Caco-2 (cell line): Measurements from ENCODE around the gene BCR. TPM values are rescaled to one million over a fixed set of nuclear protein-coding genes. Genes with fewer than 3 reads are reported as not detected.

Experiments
- Bru-seq: library from RNA; stranded (reverse); fragments of 400-500 nt; gene quantifications from one replicate; lab custom pipeline; 2021; lab: Mats Ljungman, UMichigan
- BruChase-seq, 2 experiments: library from RNA; stranded (reverse); fragments of 400-500 nt; gene quantifications; one replicate each; lab custom pipeline; 2021; lab: Mats Ljungman, UMichigan
- BruUV-seq: library from RNA; stranded (reverse); fragments of 400-500 nt; replicated peaks from 2 replicates; lab custom pipeline; 2021; lab: Mats Ljungman, UMichigan
- CTCF ChIA-PET: fragments of 300-600 bp; sonication (Branson Sonifier 250); formaldehyde crosslinking; loops from one replicate; lab custom pipeline; 2022; ENCODE audit warnings: antibody characterized with exemption; lab: Charles Lee
- POLR2A ChIA-PET: fragments of 300-600 bp; sonication (Branson Sonifier 250); formaldehyde crosslinking; loops from one replicate; lab custom pipeline; 2022; ENCODE audit warnings: antibody characterized with exemption; lab: Charles Lee
- DNase-seq, 2 experiments: peaks; one replicate each; pipeline versions ENCODE4 v3.0.0 to v3.0.0-alpha.2; 2020 to 2022
- H3K27me3 ChIP-seq: replicated peaks from 2 replicates; pipeline ENCODE4 v1.6.0; 2011; ENCODE audit warnings: low read length; ENCODE audit not compliant: control insufficient read depth, insufficient read depth
- H3K36me3 ChIP-seq: 2 replicates; pipeline ENCODE4 v1.5.1; 2011; ENCODE audit warnings: low read length; ENCODE audit not compliant: control insufficient read depth, insufficient read depth
- H3K4me1 ChIP-seq: fragments of 250-450 bp; sonication (Bioruptor Pico); 2 replicates; pipeline ENCODE4 v1.5.1; 2020; ENCODE audit warnings: mild to moderate bottlenecking
- H3K4me3 ChIP-seq: 2 replicates; pipeline ENCODE4 v1.5.1; 2011; ENCODE audit warnings: low read depth, mild to moderate bottlenecking, control low read depth, low read length
- H3K9me3 ChIP-seq: fragments of 250-450 bp; sonication (Bioruptor Pico); 2 replicates; pipeline ENCODE4 v1.5.1; 2020; ENCODE audit warnings: mild to moderate bottlenecking, moderate library complexity
- H3K27ac Mint-ChIP-seq: one replicate; pipeline ENCODE4 v1.8.0; 2022; ENCODE audit warnings: mixed read lengths; ENCODE audit not compliant: unreplicated experiment
- H3K27me3 Mint-ChIP-seq: one replicate; pipeline ENCODE4 v1.8.0; 2022; ENCODE audit warnings: mixed read lengths; ENCODE audit not compliant: insufficient read depth, unreplicated experiment
- H3K36me3 Mint-ChIP-seq: one replicate; pipeline ENCODE4 v1.8.0; 2022; ENCODE audit warnings: mild to moderate bottlenecking, mixed read lengths; ENCODE audit not compliant: insufficient read depth, unreplicated experiment
- H3K4me1 Mint-ChIP-seq: one replicate; pipeline ENCODE4 v1.8.0; 2022; ENCODE audit warnings: low read depth, mixed read lengths; ENCODE audit not compliant: unreplicated experiment
- H3K4me3 Mint-ChIP-seq: one replicate; pipeline ENCODE4 v1.8.0; 2022; ENCODE audit warnings: mild to moderate bottlenecking, moderate library complexity, mixed read lengths; ENCODE audit not compliant: unreplicated experiment
- H3K9me3 Mint-ChIP-seq: one replicate; pipeline ENCODE4 v1.8.0; 2022; ENCODE audit warnings: mixed read lengths; ENCODE audit not compliant: unreplicated experiment
- intact Hi-C: fragments of 100-400 bp; cut with micrococcal nuclease; formaldehyde crosslinking; loops from one replicate; pipeline ENCODE4 v1.10.0; 2022; ENCODE audit not compliant: unreplicated experiment
- long read RNA-seq: library from polyadenylated mRNA; stranded (forward); transcript quantifications from one replicate; pipeline ENCODE4 v2.0.0, GENCODE V29; 2022
- total RNA-seq: library from RNA; stranded (reverse); gene quantifications from 2 replicates; pipeline ENCODE4 v1.2.3, GENCODE V29; 2022
- TF ChIP-seq, protein P1 (sequence below), 2 experiments: fragments of 200-600 bp in 1 of 2; IDR thresholded peaks; 1 replicate in 1 of 2; 2 replicates in 1 of 2; pipeline versions ENCODE4 v1.5.1 to v1.8.0; 2011 to 2022; ENCODE audit warnings: antibody characterized with exemption in 1 of 2, control low read depth in 1 of 2, inconsistent platforms in 1 of 2, low read depth in 1 of 2, low read length in 1 of 2, mild to moderate bottlenecking in 1 of 2, moderate library complexity in 1 of 2; ENCODE audit not compliant: insufficient read depth in 1 of 2, severe bottlenecking in 1 of 2, unreplicated experiment in 1 of 2

The BCR gene
- total RNA-seq, result 74.1 and 87.4 TPM in 2 replicates
- Bru-seq, nascent RNA, result percentile 74 among the genes with signal in this experiment
- BruChase-seq, experiment 1, labeled RNA remaining after a 2-hour chase, result percentile 68 among the genes with signal in this experiment
- percentile 74 among the genes with signal in this experiment for BruChase-seq, experiment 2, labeled RNA remaining after a 6-hour chase
- long read RNA-seq, full-length matches to known transcripts, result 37 of 76 reads
- long read RNA-seq, partial matches to known transcripts, result 21 of 76 reads
- long read RNA-seq, other reads (novel, unspliced or antisense), result 18 of 76 reads

GRCh38 chr22:23180301-23180892 is at the start of gene BCR:
TSS of gene BCR (plus strand) at chr22:23180509. CDS start at chr22:23180961, 452 bp downstream.
- peaks cover 15% of the 10 kb centered on the region for H3K36me3 Mint-ChIP-seq
- DNase-seq, result peak; percentile 55 to 74
- CTCF ChIA-PET, result interaction anchor here (0.6 to 5.8 kb wide), 6 partner anchors 32 to 205 kb away, joined by 3 to 57 read pairs (median 4); no protein-coding TSS in a partner anchor
- intact Hi-C loops, result no loop called here
- no peaks in the 10 kb centered on the region for H3K27me3 Mint-ChIP-seq
- H3K4me3 Mint-ChIP-seq, result peak within 1 kb of the TSS; percentile 77
- Histone ChIP-seq H3K36me3 (0 out of 2 replicates have a peak, but pooled peaks cover 2% of the 10 kb centered on the region), H3K9me3 (peaks cover 12% of the 10 kb centered on the region), H3K27me3 (no peaks in the 10 kb centered on the region), H3K4me3 (peak within 1 kb of the TSS; percentile 96), H3K4me1 (peaks cover 43% of the 10 kb centered on the region)
- POLR2A ChIA-PET, result interaction anchor here (0.6 to 1.4 kb wide), 2 partner anchors 63 to 80 kb away, joined by 3 to 4 read pairs; no protein-coding TSS in a partner anchor
- peaks cover 17% of the 10 kb centered on the region for H3K9me3 Mint-ChIP-seq
- peaks cover 22% of the 10 kb centered on the region for H3K4me1 Mint-ChIP-seq
- no TSS peak for BruUV-seq
- H3K27ac Mint-ChIP-seq, result peak within 1 kb of the TSS; percentile 63
- TF ChIP-seq, protein P1, sequence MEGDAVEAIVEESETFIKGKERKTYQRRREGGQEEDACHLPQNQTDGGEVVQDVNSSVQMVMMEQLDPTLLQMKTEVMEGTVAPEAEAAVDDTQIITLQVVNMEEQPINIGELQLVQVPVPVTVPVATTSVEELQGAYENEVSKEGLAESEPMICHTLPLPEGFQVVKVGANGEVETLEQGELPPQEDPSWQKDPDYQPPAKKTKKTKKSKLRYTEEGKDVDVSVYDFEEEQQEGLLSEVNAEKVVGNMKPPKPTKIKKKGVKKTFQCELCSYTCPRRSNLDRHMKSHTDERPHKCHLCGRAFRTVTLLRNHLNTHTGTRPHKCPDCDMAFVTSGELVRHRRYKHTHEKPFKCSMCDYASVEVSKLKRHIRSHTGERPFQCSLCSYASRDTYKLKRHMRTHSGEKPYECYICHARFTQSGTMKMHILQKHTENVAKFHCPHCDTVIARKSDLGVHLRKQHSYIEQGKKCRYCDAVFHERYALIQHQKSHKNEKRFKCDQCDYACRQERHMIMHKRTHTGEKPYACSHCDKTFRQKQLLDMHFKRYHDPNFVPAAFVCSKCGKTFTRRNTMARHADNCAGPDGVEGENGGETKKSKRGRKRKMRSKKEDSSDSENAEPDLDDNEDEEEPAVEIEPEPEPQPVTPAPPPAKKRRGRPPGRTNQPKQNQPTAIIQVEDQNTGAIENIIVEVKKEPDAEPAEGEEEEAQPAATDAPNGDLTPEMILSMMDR (IDR thresholded peaks at IDR 0.05; ENCODE audit: insufficient read depth in 1 of 2, low read depth in 1 of 2, low read length in 1 of 2, severe bottlenecking in 1 of 2, unreplicated experiment in 1 of 2), result no peak

DNA sequence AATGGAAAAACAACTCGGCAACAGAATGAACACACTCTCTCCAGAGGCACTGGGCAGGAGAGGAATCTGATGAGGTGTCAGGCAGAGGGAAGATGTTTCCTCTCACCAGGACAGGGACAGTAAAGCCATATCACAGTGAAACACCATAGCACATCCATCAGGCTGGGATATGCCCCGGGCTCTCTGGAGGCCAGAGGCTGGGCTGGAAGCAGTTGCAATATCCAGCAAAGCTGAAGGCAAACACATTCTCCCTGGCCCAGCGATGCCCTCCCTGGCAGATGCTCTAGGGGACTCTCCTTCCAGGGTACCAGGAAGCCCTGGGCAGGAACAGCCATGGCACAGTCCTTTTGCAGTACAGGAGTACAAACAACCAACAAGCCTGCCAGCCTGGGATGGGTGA is 49.6 kb upstream of the BCR start:
- no peaks in the 10 kb centered on the region for H3K27me3 Mint-ChIP-seq
- H3K4me3 Mint-ChIP-seq, result no peak overlapping the region
- Histone ChIP-seq H3K4me1 (no peaks in the 10 kb centered on the region), H3K4me3 (no peak overlapping the region), H3K9me3 (no peaks in the 10 kb centered on the region), H3K36me3 (no peaks in the 10 kb centered on the region), H3K27me3 (no peaks in the 10 kb centered on the region)
- H3K27ac Mint-ChIP-seq, result no peak overlapping the region
- intact Hi-C loops, result no loop called here
- H3K4me1 Mint-ChIP-seq, result no peaks in the 10 kb centered on the region
- TF ChIP-seq, protein P1 (IDR thresholded peaks at IDR 0.05; ENCODE audit: insufficient read depth in 1 of 2, low read depth in 1 of 2, low read length in 1 of 2, severe bottlenecking in 1 of 2, unreplicated experiment in 1 of 2), result no peak
- BruUV-seq, result no TSS peak
- POLR2A ChIA-PET, result no interaction called here
- no peak for DNase-seq
- CTCF ChIA-PET, result no interaction called here
- no peaks in the 10 kb centered on the region for H3K9me3 Mint-ChIP-seq
- no peaks in the 10 kb centered on the region for H3K36me3 Mint-ChIP-seq

DNA sequence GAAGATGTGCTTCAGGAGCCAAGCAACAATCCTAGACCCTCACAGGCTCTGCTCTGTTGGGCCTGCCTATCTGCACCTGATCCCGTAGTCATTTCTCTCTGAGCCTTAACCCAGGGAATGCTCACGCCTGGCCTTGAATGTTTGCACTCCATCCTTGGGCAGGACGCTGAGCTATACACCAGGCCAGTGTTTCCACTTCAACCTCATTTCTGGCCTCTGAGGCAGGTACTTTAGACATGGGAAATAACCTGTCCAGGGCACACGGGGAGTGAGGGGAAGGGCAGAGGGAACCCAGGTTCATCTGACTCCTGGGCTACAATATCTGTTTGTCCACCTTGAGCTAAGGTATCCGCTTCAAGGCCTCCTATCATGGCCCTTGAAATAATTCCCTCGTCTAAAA is 48.4 kb upstream of the BCR start:
- no TSS peak for BruUV-seq
- Histone ChIP-seq H3K27me3 (no peaks in the 10 kb centered on the region), H3K4me1 (no peaks in the 10 kb centered on the region), H3K9me3 (no peaks in the 10 kb centered on the region), H3K4me3 (no peak overlapping the region), H3K36me3 (no peaks in the 10 kb centered on the region)
- no peaks in the 10 kb centered on the region for H3K9me3 Mint-ChIP-seq
- H3K36me3 Mint-ChIP-seq, result no peaks in the 10 kb centered on the region
- POLR2A ChIA-PET, result no interaction called here
- TF ChIP-seq, protein P1 (IDR thresholded peaks at IDR 0.05; ENCODE audit: insufficient read depth in 1 of 2, low read depth in 1 of 2, low read length in 1 of 2, severe bottlenecking in 1 of 2, unreplicated experiment in 1 of 2), result no peak
- intact Hi-C loops, result no loop called here
- no peak overlapping the region for H3K27ac Mint-ChIP-seq
- H3K4me1 Mint-ChIP-seq, result no peaks in the 10 kb centered on the region
- no peak for DNase-seq
- CTCF ChIA-PET, result interaction anchor here (0.6 kb wide), 1 partner anchor 425 kb away, joined by 3 read pairs; no protein-coding TSS in a partner anchor
- no peaks in the 10 kb centered on the region for H3K27me3 Mint-ChIP-seq
- no peak overlapping the region for H3K4me3 Mint-ChIP-seq
